Spleen (tissue), 11 donors: ENCODE results near the gene DGKG. TPM values are rescaled to one million over a fixed set of nuclear protein-coding genes. Genes with fewer than 3 reads are reported as not detected.

Experiments used
- DNase-seq: peaks from one replicate; pipeline ENCODE4 v3.0.0-alpha.2; 2020
- H3K27ac ChIP-seq, 8 donors: fragments of 200-600 bp; sonication (generic) in 7 of 8; 1 replicate in 4 of 8; 2 replicates in 4 of 8; pipeline versions ENCODE4 v1.5.0 to v1.8.0; 2016 to 2021; ENCODE audit warnings: inconsistent platforms in 4 of 8, mild to moderate bottlenecking in 4 of 8, moderate library complexity in 1 of 8
- H3K27me3 ChIP-seq, 7 donors: fragments of 200-600 bp; sonication (generic) in 6 of 7; replicated peaks in 1 of 7; 1 replicate in 4 of 7; 2 replicates in 3 of 7; pipeline versions ENCODE4 v1.5.0 to v1.8.0; 2016 to 2021; ENCODE audit warnings: inconsistent platforms in 3 of 7, mild to moderate bottlenecking in 1 of 7
- H3K36me3 ChIP-seq, 6 donors: fragments of 200-600 bp; sonication (generic) in 5 of 6; 1 replicate in 4 of 6; 2 replicates in 2 of 6; pipeline versions ENCODE4 v1.5.0 to v1.8.0; 2016 to 2021; ENCODE audit warnings: inconsistent platforms in 2 of 6
- H3K4me1 ChIP-seq, 6 donors: fragments of 200-600 bp; sonication (generic) in 5 of 6; 1 replicate in 3 of 6; 2 replicates in 3 of 6; pipeline versions ENCODE4 v1.5.0 to v1.8.0; 2016 to 2021; ENCODE audit warnings: inconsistent platforms in 3 of 6
- H3K4me3 ChIP-seq, 8 donors: fragments of 200-600 bp; sonication (generic) in 7 of 8; 1 replicate in 4 of 8; 2 replicates in 4 of 8; pipeline versions ENCODE4 v1.5.0 to v1.8.0; 2016 to 2021; ENCODE audit warnings: inconsistent platforms in 4 of 8, mild to moderate bottlenecking in 4 of 8, moderate library complexity in 2 of 8
- H3K9me3 ChIP-seq, 8 donors: fragments of 200-600 bp; sonication (generic) in 7 of 8; 1 replicate in 4 of 8; 2 replicates in 4 of 8; pipeline versions ENCODE4 v1.5.0 to v1.8.0; 2016 to 2021; ENCODE audit warnings: inconsistent platforms in 4 of 8
- CTCF ChIP-seq, 11 experiments: fragments of 200-600 bp in 7 of 11; fragments of 450-650 bp in 4 of 11; sonication (generic) in 4 of 11; IDR thresholded peaks in 8 of 11; conservative IDR thresholded peaks in 3 of 11; 1 replicate in 7 of 11; 2 replicates in 4 of 11; pipeline versions ENCODE4 v1.4.0 to v1.8.0; 2016 to 2021; ENCODE audit warnings: antibody characterized with exemption in 11 of 11, inconsistent platforms in 4 of 11, mild to moderate bottlenecking in 1 of 11
- POLR2A ChIP-seq, 3 donors: fragments of 450-650 bp; IDR thresholded peaks; one replicate each; pipeline ENCODE4 v1.5.1; 2017; ENCODE audit warnings: antibody characterized with exemption in 3 of 3, mild to moderate bottlenecking in 1 of 3
- POLR2AphosphoS5 ChIP-seq, 3 donors: sonication (generic); formaldehyde crosslinking; IDR thresholded peaks; one replicate each; pipeline ENCODE4 v1.5.1; 2017; ENCODE audit warnings: antibody characterized with exemption in 3 of 3
- WGBS, 5 donors: extraction: QIAGEN DNeasy Blood & Tissue Kit in 3 of 5; methylation state at CpG; one replicate each; pipeline versions ENCODE4 v1.1.5 to v1.1.7; 2013 to 2018; 5-methylcytosine and 5-hydroxymethylcytosine counted together
- intact Hi-C: fragments of 100-400 bp; cut with DNase I; formaldehyde crosslinking; loops from one replicate; pipeline ENCODE4 v1.15.0; 2023; ENCODE audit warnings: low total_unique reads
- polyA plus RNA-seq, 3 donors: library from polyadenylated mRNA; stranded (reverse); fragments of 200-250 nt; gene quantifications; one replicate each; pipeline ENCODE4 v1.2.1, GENCODE V29; 2013
- total RNA-seq, 7 donors: library from RNA; depleted of rRNA in 3 of 7; stranded (reverse); fragments of >200 nt in 3 of 7; fragmentation: NEBNext Ultra II Directional in 4 of 7; extraction: Animal tissue kit (Norgen Biotek cat#: 25700) in 4 of 7; gene quantifications; one replicate each; pipeline versions ENCODE4 v1.1.0 to v1.2.1, GENCODE V29; 2016 to 2021
- donor health status: healthy with polysubstance abuse.
- donor health status: DM: no; HTN: no; CAD: no; lungs with moderate emphysema.
- donor health status: DM: no; HTN: no; CAD: no.
- donor health status: Bipolar disorder and iron deficiency.
- donor health status: healthy.
- donor health status: DM: no; HTN: no; CAD: no.
- donor health status: DM: yes; HTN: yes; CAD: no.

DGKG gene
- total and polyA plus RNA-seq, 10 donors, result 0.22 to 7.7 (median 5.4) TPM

- Histone ChIP-seq H3K4me3 (no peak overlapping the region), H3K9me3 (no peaks in the 10 kb centered on the region), H3K27ac (peak overlapping the region in 4 of 8 donors; percentile 16 to 51 (median 30)), H3K4me1 (peaks cover 0 to 30% (median 11%) of the 10 kb centered on the region in 6 donors), H3K27me3 (no peaks in the 10 kb centered on the region), H3K36me3 (no peaks in the 10 kb centered on the region)
- TF ChIP-seq POLR2AphosphoS5 (IDR thresholded peaks at IDR 0.05) (no peak), CTCF (IDR thresholded peaks at IDR 0.05 in 8 of 11, conservative IDR thresholded peaks at IDR 0.05 in 3 of 11) (no peak), POLR2A (IDR thresholded peaks at IDR 0.05) (no peak)
- 25 to 51% (median 41%) methylated on average over 5 of the region's 5 CpGs for WGBS, 5 donors
- DNase-seq, result no peak
- intact Hi-C loops, result no loop called here
Observed at GRCh38 chr3:186342197-186342596, 19.8 kb downstream of the DGKG start.

GRCh38 chr3:186340204-186340603 lies 21.8 kb downstream of the DGKG start:
- no peak overlapping the region for H3K4me3 ChIP-seq
- DNase-seq, result no peak
- TF ChIP-seq POLR2A (IDR thresholded peaks at IDR 0.05) (no peak), POLR2AphosphoS5 (IDR thresholded peaks at IDR 0.05) (no peak), CTCF (IDR thresholded peaks at IDR 0.05 in 8 of 11, conservative IDR thresholded peaks at IDR 0.05 in 3 of 11) (no peak)
- H3K4me1 ChIP-seq, result peaks cover 0 to 30% (median 11%) of the 10 kb centered on the region in 6 donors
- no peaks in the 10 kb centered on the region for H3K36me3 ChIP-seq
- intact Hi-C loops, result no loop called here
- no peaks in the 10 kb centered on the region for H3K9me3 ChIP-seq
- H3K27me3 ChIP-seq, result no peaks in the 10 kb centered on the region
- peak overlapping the region in 3 of 8 donors; percentile 18 to 45 (median 39) for H3K27ac ChIP-seq

- no peak for DNase-seq
- TF ChIP-seq POLR2AphosphoS5 (IDR thresholded peaks at IDR 0.05), result no peak
- TF ChIP-seq POLR2A (IDR thresholded peaks at IDR 0.05), result no peak
- no peak for TF ChIP-seq CTCF (IDR thresholded peaks at IDR 0.05 in 8 of 11, conservative IDR thresholded peaks at IDR 0.05 in 3 of 11)
- peak overlapping the region in 4 of 8 donors; percentile 9 to 45 (median 28) for H3K27ac ChIP-seq
- H3K4me3 ChIP-seq, result no peak overlapping the region
- intact Hi-C loops, result no loop called here
- H3K9me3 ChIP-seq, result no peaks in the 10 kb centered on the region
- WGBS, 5 donors, result 37 to 48% (median 39%) methylated on average over 4 of the region's 4 CpGs
- no peaks in the 10 kb centered on the region for H3K36me3 ChIP-seq
- no peaks in the 10 kb centered on the region for H3K27me3 ChIP-seq
- peaks cover 0 to 30% (median 11%) of the 10 kb centered on the region in 6 donors for H3K4me1 ChIP-seq
Observed at GRCh38 chr3:186339180-186339918, 22.7 kb downstream of the DGKG start.

GRCh38 chr3:186333256-186333655 lies 28.8 kb downstream of the DGKG start:
- TF ChIP-seq POLR2AphosphoS5 (IDR thresholded peaks at IDR 0.05), result no peak
- TF ChIP-seq POLR2A (IDR thresholded peaks at IDR 0.05), result no peak

More at GRCh38 chr3:186333256-186333655, 28.8 kb downstream of the DGKG start:
- Histone ChIP-seq H3K27me3 (no peaks in the 10 kb centered on the region), H3K9me3 (no peaks in the 10 kb centered on the region), H3K4me3 (no peak overlapping the region), H3K27ac (no peak overlapping the region), H3K36me3 (no peaks in the 10 kb centered on the region), H3K4me1 (no peaks in the 10 kb centered on the region)
- DNase-seq, result no peak
- intact Hi-C loops, result no loop called here
